ENCODE data around the gene ANAPC7. TPM values are rescaled to one million over a fixed set of nuclear protein-coding genes. Genes with fewer than 3 reads are reported as not detected.

ANAPC7 gene
- total and polyA plus RNA-seq, 9 of the 15 experiments (the other 6 are each of a cell fraction or from before 2014, with no cell fraction given) = 46.7 to 158 (median 109) TPM

GRCh38 chr12:110421159-110421661 is 17.7 kb upstream of the ANAPC7 start (continued):
- no peak for TF ChIP-seq ZBTB11 (CRISPR knock-in tag; IDR thresholded peaks at IDR 0.05)
- no peak for TF ChIP-seq NKRF (IDR thresholded peaks at IDR 0.05; ENCODE audit: borderline replicate concordance)
- TF ChIP-seq HEY1 (CRISPR knock-in tag; IDR thresholded peaks at IDR 0.05; ENCODE audit: borderline replicate concordance) = no peak
- TF ChIP-seq CBX3 (IDR thresholded peaks at IDR 0.05; ENCODE audit: borderline replicate concordance in 1 of 2, low read length in 2 of 2) = no peak
